Epithelial cell of proximal tubule (primary cell): ENCODE measurements around the gene RND1. TPM values are rescaled to one million over a fixed set of nuclear protein-coding genes. Genes with fewer than 3 reads are reported as not detected.
A peak's percentile ranks its signal among the peaks of the same experiment; 100 is the strongest.
"Not testable (repeated sequence)": the region's sequence is repeated elsewhere in the genome, so short reads cannot be mapped to it uniquely, and the experiment has no call there.

Source experiments
- DNase-seq: peaks from one replicate; pipeline ENCODE4 v3.0.0-alpha.2; 2011; ENCODE audit warnings: low read depth
- H3K4me3 ChIP-seq: 2 replicates; pipeline ENCODE4 v1.5.1; 2011; ENCODE audit warnings: low read depth, mild to moderate bottlenecking, low read length
- total RNA-seq: library from RNA; depleted of rRNA; stranded (reverse); fragments of >200 nt; gene quantifications from 2 replicates; pipeline ENCODE4 v1.2.3, GENCODE V29; 2015
- TF ChIP-seq, protein P1 (sequence below): conservative IDR thresholded peaks from 2 replicates; pipeline ENCODE4 v1.5.1; 2012; ENCODE audit warnings: low read depth, mild to moderate bottlenecking, low read length

The RND1 gene
- total RNA-seq, 1 donor from 2014 or later: 8.9 TPM

DNA sequence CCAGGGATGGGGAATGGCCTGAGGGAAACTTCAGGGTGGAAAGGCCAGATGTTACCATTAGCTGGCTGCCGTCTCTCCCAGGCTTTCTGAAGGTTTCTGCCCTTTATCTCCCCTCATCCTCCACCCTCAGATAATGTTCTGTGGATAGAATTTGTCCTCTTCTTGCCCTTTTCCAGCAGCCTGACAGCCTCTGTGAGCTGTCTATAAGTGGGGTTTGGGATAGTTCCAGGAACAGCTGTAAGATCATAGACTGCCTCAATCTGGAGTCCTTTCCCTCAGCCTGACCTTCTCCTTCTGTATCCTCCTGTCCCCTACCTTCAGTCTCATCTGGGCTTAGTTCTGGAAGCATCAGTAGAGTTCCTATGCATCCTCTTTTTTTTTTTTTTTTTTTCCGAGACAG is 2.8 kb upstream of the RND1 start:
- no peak overlapping the region for H3K4me3 ChIP-seq
- TF ChIP-seq, protein P1, sequence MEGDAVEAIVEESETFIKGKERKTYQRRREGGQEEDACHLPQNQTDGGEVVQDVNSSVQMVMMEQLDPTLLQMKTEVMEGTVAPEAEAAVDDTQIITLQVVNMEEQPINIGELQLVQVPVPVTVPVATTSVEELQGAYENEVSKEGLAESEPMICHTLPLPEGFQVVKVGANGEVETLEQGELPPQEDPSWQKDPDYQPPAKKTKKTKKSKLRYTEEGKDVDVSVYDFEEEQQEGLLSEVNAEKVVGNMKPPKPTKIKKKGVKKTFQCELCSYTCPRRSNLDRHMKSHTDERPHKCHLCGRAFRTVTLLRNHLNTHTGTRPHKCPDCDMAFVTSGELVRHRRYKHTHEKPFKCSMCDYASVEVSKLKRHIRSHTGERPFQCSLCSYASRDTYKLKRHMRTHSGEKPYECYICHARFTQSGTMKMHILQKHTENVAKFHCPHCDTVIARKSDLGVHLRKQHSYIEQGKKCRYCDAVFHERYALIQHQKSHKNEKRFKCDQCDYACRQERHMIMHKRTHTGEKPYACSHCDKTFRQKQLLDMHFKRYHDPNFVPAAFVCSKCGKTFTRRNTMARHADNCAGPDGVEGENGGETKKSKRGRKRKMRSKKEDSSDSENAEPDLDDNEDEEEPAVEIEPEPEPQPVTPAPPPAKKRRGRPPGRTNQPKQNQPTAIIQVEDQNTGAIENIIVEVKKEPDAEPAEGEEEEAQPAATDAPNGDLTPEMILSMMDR: no peak
- DNase-seq: no peak

GRCh38 chr12:48866052-48866711 is 512 bp upstream of the RND1 start:
- TF ChIP-seq, protein P1: no peak
- no peak for DNase-seq
- peak overlapping the region; percentile 67 for H3K4me3 ChIP-seq

- TF ChIP-seq, protein P1: no peak
- DNase-seq: no peak
- H3K4me3 ChIP-seq: no peak overlapping the region
These were observed 2.4 kb downstream of the RND1 start for GRCh38 chr12:48863291-48863690.

- DNase-seq: no peak
- TF ChIP-seq, protein P1: no peak
- H3K4me3 ChIP-seq: no peak overlapping the region
These were observed 2.9 kb downstream of the RND1 start for GRCh38 chr12:48862760-48863159.

- DNase-seq: no peak
- no peak overlapping the region for H3K4me3 ChIP-seq
- TF ChIP-seq, protein P1: no peak
These were observed 4.6 kb downstream of the RND1 start for GRCh38 chr12:48861111-48861510.

- H3K4me3 ChIP-seq, DNase-seq: not testable (repeated sequence)
These were observed 5.4 kb downstream of the RND1 start for GRCh38 chr12:48860236-48860635.

- H3K4me3 ChIP-seq: no peak overlapping the region
- TF ChIP-seq, protein P1: no peak
- DNase-seq: no peak
These were observed 6.1 kb downstream of the RND1 start for GRCh38 chr12:48859607-48860006.
